HG03064 (cell line): ENCODE data around the gene DGAT2.
"Not testable (repeated sequence)": the region's sequence is repeated elsewhere in the genome, so short reads cannot be mapped to it uniquely, and the experiment has no call there.

Experiments
- ATAC-seq: cut with Tn5 transposase; IDR thresholded peaks from one replicate; pipeline ENCODE4 v1.9.1; 2021; ENCODE audit warnings: low read depth; ENCODE audit not compliant: unreplicated experiment

DGAT2 gene

DNA sequence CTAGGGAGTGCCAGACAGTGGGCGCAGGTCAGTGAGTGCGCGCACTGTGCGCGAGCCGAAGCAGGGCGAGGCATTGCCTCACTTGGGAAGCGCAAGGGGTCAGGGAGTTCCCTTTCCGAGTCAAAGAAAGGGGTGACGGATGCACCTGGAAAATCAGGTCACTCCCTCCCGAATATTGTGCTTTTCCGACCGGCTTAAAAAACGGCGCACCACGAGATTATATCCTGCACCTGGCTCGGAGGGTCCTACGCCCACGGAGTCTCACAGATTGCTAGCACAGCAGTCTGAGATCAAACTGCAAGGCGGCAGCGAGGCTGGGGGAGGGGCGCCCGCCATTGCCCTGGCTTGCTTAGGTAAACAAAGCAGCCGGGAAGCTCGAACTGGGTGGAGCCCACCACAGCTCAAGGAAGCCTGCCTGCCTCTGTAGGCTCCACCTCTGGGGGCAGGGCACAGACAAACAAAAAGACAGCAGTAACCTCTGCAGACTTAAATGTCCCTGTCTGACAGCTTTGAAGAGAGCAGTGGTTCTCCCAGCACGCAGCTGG is 19.8 kb upstream of the DGAT2 start:
- not testable (repeated sequence) for ATAC-seq

GRCh38 chr11:75754933-75755332 is 13.6 kb upstream of the DGAT2 start:
- ATAC-seq, result not testable (repeated sequence)

- no peak for ATAC-seq
Measured at GRCh38 chr11:75757651-75758050, 10.9 kb upstream of the DGAT2 start.

DNA sequence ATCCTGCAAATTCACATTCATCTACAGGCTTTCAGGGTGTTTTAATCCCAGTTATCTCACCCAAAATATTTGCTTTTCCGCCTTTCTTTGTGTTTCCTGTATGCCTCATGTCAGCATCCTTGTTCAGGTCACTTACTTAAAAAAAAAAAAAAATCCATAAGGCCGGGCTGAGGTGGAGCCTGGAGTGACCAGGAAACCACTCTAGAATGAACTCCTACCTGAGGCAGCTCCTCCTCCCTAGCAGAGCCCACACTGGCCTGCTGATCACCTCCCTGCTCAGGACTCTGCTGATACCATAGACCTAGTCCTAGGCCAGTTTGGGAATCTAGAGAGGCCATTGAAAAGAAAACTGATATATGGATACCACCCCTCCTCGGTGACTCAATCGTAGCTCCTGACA is 8.7 kb upstream of the DGAT2 start:
- ATAC-seq, result no peak

- no peak for ATAC-seq
Measured at GRCh38 chr11:75760243-75760642, 8.3 kb upstream of the DGAT2 start.

GRCh38 chr11:75760710-75761493 is 7.7 kb upstream of the DGAT2 start:
- ATAC-seq, result no peak

DNA sequence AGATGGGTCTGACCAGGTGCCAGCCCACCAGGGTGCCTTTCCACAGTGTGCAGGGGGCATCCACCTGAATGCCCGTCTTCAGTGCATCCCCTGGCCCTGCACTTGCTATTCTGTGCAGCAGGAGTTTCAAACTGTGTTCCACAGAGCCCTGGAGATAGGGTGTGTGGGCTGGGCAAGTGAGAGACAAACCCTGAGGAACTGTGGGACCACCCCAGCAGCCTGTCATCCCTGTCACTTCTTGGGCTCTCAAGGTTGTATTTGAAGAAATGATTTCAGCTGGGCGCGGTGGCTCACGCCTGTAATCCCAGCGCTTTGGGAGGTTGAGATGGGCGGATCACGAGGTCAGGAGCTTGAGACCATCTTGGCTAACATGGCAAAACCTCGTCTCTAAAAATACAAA is 6.4 kb upstream of the DGAT2 start:
- ATAC-seq, result no peak

GRCh38 chr11:75762885-75763284 is 5.7 kb upstream of the DGAT2 start:
- ATAC-seq, result no peak

GRCh38 chr11:75763846-75764245 is 4.7 kb upstream of the DGAT2 start:
- no peak for ATAC-seq

- no peak for ATAC-seq
Measured at GRCh38 chr11:75765116-75765515, 3.5 kb upstream of the DGAT2 start.

- ATAC-seq, result no peak
Measured at GRCh38 chr11:75766443-75767227, 1.9 kb upstream of the DGAT2 start.

GRCh38 chr11:75767228-75767572 is 1.4 kb upstream of the DGAT2 start:
- no peak for ATAC-seq

DNA sequence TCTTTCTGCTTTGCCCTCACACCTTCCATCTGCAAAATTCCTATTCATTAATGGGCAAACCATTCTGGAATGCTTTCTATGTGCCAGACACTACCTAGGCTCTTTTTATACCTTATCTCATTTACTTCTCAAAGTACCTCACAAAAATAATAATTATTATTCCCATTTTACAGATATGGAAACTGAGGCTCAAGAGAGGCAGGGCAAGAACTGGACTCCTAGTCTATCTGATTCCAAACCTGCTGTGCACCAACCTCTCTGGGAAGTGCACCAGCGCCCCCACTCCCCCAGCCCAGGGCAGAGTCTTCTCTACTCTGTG is 826 bp upstream of the DGAT2 start:
- no peak for ATAC-seq

GRCh38 chr11:75768909-75769771 is 562 bp downstream of the DGAT2 start:
- ATAC-seq, result no peak

- ATAC-seq, result no peak
Measured at GRCh38 chr11:75770102-75770501, 1.5 kb downstream of the DGAT2 start.

GRCh38 chr11:75771646-75772410 is 3.2 kb downstream of the DGAT2 start:
- ATAC-seq, result no peak

GRCh38 chr11:75773595-75774353 is 5.2 kb downstream of the DGAT2 start:
- peak; percentile 71 for ATAC-seq

- ATAC-seq, result no peak
Measured at GRCh38 chr11:75775056-75775455, 6.5 kb downstream of the DGAT2 start.

GRCh38 chr11:75776546-75776945 is 8.0 kb downstream of the DGAT2 start:
- no peak for ATAC-seq
